IPS DF 6.9 (cell line): ENCODE measurements around the gene LCN2.
A peak's percentile ranks its signal among the peaks of the same experiment; 100 is the strongest.

Source experiments
- DNase-seq: peaks from one replicate; pipeline ENCODE4 v3.0.0-alpha.2; 2013; ENCODE audit warnings: low read depth, low spot score
- H3K27ac ChIP-seq: one replicate; pipeline ENCODE4 v1.5.1; 2013; ENCODE audit warnings: low read length, control low read depth
- H3K27me3 ChIP-seq: 2 replicates; pipeline ENCODE4 v1.6.1; 2013; ENCODE audit warnings: mild to moderate bottlenecking, low read length; ENCODE audit not compliant: control insufficient read depth, insufficient read depth
- H3K36me3 ChIP-seq: 2 replicates; pipeline ENCODE4 v1.6.1; 2013; ENCODE audit warnings: low read length; ENCODE audit not compliant: control insufficient read depth, insufficient read depth
- H3K4me1 ChIP-seq: 2 replicates; pipeline ENCODE4 v1.6.1; 2013; ENCODE audit warnings: low read length; ENCODE audit not compliant: control insufficient read depth, insufficient read depth
- H3K4me3 ChIP-seq: 2 replicates; pipeline ENCODE4 v1.5.1; 2013; ENCODE audit warnings: mild to moderate bottlenecking, low read length
- H3K9me3 ChIP-seq: 2 replicates; pipeline ENCODE4 v1.6.1; 2013; ENCODE audit warnings: low read length, inconsistent platforms; ENCODE audit not compliant: control insufficient read depth, insufficient read depth
- WGBS: extraction: QIAGEN DNeasy Blood & Tissue Kit; methylation state at CpG from one replicate; pipeline ENCODE4 v1.1.7; 2013; ENCODE audit warnings: mixed read lengths, missing lambda C conversion rate; ENCODE audit not compliant: insufficient read length, insufficient coverage; 5-methylcytosine and 5-hydroxymethylcytosine counted together

The LCN2 gene

DNA sequence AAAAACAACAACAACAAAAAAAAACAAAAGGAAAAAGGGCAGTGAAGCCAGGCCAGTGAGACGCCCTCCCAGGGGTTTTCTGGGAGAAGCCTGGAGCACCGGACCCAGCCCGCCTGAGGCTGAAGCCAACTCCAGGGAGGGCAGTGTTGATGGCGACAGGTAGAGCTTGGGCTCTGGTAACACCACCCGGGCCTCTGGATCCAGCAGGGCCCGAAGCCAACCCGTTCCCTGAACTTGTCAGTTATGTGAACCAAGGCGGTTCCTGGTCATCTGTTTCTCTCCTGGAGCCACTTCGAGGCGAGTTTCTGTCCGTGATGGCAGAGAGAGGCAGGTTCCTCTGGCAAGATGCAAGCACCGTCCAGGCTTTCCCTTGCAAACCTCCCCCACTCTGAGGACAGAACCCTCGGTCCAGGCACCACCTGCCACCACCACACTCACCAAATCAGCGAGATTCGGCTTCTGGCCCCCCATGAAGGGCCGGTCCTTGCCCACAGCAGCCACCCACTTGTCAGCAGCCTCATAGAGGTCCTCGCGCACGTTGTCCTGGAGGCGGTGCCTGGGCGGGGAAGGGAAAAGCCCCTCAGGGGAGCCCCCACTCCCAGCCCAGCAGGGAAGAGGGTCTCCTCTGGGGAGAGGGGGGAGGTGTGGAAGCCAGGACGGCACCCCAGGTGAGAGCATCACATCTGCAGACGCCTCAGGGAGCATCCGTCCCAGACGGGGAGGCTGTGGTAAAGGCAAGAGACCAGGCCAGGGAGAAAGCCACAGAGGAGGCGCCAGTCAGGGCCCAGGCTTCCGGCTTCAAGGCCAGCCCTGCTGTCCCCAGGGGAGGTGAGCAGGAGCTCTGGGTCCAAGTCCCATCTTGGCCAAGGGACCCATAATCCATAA, 27.1 kb upstream of the LCN2 start:
- Histone ChIP-seq H3K9me3 (no peaks in the 10 kb centered on the region), H3K36me3 (peaks cover 37% of the 10 kb centered on the region), H3K4me3 (no peak overlapping the region), H3K27ac (no peak overlapping the region), H3K4me1 (peaks cover 5% of the 10 kb centered on the region), H3K27me3 (no peaks in the 10 kb centered on the region)
- no peak for DNase-seq
- no CpG with 5 or more reads among the region's 27 CpGs for WGBS

- no peak overlapping the region for H3K27ac ChIP-seq
- DNase-seq = no peak
- no peak overlapping the region for H3K4me3 ChIP-seq
- H3K27me3 ChIP-seq = no peaks in the 10 kb centered on the region
- peaks cover 5% of the 10 kb centered on the region for H3K4me1 ChIP-seq
- no peaks in the 10 kb centered on the region for H3K9me3 ChIP-seq
- WGBS = no CpG with 5 or more reads among the region's 24 CpGs
- H3K36me3 ChIP-seq = peaks cover 37% of the 10 kb centered on the region
These were observed 26.5 kb upstream of the LCN2 start for GRCh38 chr9:128122809-128123175.

DNA sequence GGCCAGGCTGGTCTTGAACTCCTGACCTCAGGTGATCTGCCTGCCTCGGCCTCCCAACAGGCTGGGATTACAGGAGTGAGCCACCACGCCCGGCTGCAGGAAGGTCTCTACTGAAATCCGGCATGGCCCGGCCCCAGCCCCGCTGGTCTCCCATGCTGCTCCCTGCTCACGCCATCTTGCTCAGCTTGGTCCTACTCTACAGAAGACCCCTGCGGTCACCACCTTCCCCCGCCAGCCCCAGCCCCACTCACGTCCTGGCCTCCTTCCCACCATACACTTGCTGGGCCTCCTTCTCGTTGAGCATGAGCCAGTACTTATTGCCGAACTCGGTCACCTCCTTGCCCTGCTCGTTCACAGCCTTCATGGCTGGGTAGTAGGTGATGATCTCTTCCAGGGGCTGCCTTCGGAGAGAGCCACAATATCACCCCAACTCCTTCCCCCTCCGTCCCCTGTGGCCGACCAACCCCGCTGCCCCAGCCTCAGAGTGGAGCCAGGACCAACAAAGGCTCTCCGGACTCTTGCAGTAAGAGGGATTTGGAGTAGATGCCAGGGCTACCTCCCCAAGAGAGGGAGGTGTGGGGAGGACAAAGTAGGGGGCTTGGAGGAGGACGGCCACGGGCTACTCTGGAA, 25.7 kb upstream of the LCN2 start:
- H3K27ac ChIP-seq = no peak overlapping the region
- H3K36me3 ChIP-seq = peaks cover 37% of the 10 kb centered on the region
- H3K4me1 ChIP-seq = peaks cover 3% of the 10 kb centered on the region; the same call in 1 of the 2 replicates
- no peaks in the 10 kb centered on the region for H3K9me3 ChIP-seq
- DNase-seq = no peak
- no peak overlapping the region for H3K4me3 ChIP-seq
- H3K27me3 ChIP-seq = no peaks in the 10 kb centered on the region
- WGBS = no CpG with 5 or more reads among the region's 21 CpGs

DNA sequence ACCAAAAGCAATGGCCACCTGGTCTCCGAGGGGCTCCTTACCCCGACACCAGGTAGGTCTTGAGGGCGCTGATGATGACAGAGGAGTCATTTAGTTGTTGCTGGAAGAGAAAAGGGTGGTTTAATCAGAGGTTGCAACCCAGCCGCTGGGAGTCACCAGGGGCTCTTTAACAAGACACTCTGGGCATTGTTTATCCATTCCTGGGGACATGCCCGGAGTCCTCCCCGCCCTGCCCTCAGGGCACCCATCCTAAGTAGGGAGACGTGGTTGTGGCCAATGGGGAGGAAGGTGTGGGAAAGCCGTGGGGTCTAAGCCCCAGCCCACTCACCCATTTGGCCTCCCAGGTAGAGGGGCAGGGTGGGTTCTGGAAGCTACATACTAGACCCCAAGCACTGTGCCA, 24.8 kb upstream of the LCN2 start:
- Histone ChIP-seq H3K9me3 (no peaks in the 10 kb centered on the region), H3K27ac (no peak overlapping the region), H3K27me3 (no peaks in the 10 kb centered on the region), H3K4me1 (peaks cover 3% of the 10 kb centered on the region; the same call in 1 of the 2 replicates), H3K4me3 (no peak overlapping the region), H3K36me3 (peaks cover 37% of the 10 kb centered on the region)
- WGBS = no CpG with 5 or more reads among the region's 8 CpGs
- DNase-seq = no peak

GRCh38 chr9:128124873-128125579, 24.2 kb upstream of the LCN2 start:
- peak; percentile 54 for DNase-seq
- H3K4me3 ChIP-seq = no peak overlapping the region
- no peaks in the 10 kb centered on the region for H3K9me3 ChIP-seq
- H3K36me3 ChIP-seq = peaks cover 37% of the 10 kb centered on the region
- H3K27me3 ChIP-seq = no peaks in the 10 kb centered on the region
- H3K27ac ChIP-seq = no peak overlapping the region
- no CpG with 5 or more reads among the region's 16 CpGs for WGBS
- H3K4me1 ChIP-seq = peaks cover 3% of the 10 kb centered on the region; the same call in 1 of the 2 replicates

DNA sequence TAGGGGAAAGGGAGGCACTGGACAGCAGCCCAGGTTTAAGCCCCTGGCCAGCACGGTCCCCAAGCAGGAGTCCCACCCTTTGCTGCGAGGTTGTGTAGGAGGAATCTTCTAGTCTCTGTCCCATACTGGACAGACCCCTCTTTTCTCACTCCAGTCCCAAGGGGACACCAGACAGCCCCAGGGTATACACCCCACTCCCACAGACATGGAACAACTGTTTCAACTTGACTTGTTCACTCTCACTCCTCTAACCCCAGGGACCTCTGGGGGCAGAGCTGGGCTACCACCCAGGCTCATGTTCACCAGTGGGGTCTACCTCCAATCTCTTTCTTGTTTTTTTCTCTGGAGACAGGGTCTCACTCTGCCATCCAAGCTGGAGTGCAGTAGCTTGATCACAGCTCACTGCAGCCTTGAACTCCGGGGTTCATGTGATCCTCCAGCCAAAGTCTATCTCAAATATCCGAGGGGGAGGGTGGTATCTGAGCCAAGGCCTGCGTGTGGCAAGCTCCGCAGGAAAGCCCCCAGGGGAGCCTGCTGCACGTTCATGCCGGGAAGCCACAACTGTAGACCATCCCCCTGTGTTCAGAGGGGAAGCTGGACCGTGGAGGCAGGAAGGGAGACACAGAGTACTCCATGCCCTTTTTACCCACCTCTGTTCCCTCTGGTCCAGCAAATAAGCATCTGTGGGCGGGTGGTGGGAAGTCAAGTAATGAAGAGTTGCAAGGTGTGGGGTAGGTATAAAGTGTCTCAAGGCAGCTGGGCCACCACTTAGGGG, 23.5 kb upstream of the LCN2 start:
- Histone ChIP-seq H3K27me3 (no peaks in the 10 kb centered on the region), H3K27ac (no peak overlapping the region), H3K9me3 (no peaks in the 10 kb centered on the region), H3K4me3 (no peak overlapping the region), H3K4me1 (peaks cover 3% of the 10 kb centered on the region; the same call in 1 of the 2 replicates), H3K36me3 (peaks cover 32% of the 10 kb centered on the region)
- no CpG with 5 or more reads among the region's 10 CpGs for WGBS
- no peak for DNase-seq

- DNase-seq = peak; percentile 31
- Histone ChIP-seq H3K4me3 (peak within 1 kb of the TSS; percentile 98), H3K9me3 (no peaks in the 10 kb centered on the region), H3K36me3 (peaks cover 18% of the 10 kb centered on the region), H3K4me1 (peaks cover 3% of the 10 kb centered on the region; the same call in 1 of the 2 replicates), H3K27ac (no peak within 1 kb of the TSS), H3K27me3 (no peaks in the 10 kb centered on the region)
- WGBS = no CpG with 5 or more reads among the region's 56 CpGs
These were observed 21.7 kb upstream of the LCN2 start, which contains the start of gene PTGES2 for GRCh38 chr9:128127568-128127989. Gene PTGES2 (minus strand): TSS chr9:128127729. CDS start chr9:128127717, 12 bp downstream.

- Histone ChIP-seq H3K36me3 (peaks cover 13% of the 10 kb centered on the region), H3K4me1 (peaks cover 3% of the 10 kb centered on the region; the same call in 1 of the 2 replicates), H3K27me3 (no peaks in the 10 kb centered on the region), H3K4me3 (peak overlapping the region; percentile 98), H3K27ac (no peak overlapping the region), H3K9me3 (no peaks in the 10 kb centered on the region)
- peak; percentile 73 for DNase-seq
- WGBS = no CpG with 5 or more reads among the region's 82 CpGs
These were observed 21.0 kb upstream of the LCN2 start for GRCh38 chr9:128127990-128128835.

DNA sequence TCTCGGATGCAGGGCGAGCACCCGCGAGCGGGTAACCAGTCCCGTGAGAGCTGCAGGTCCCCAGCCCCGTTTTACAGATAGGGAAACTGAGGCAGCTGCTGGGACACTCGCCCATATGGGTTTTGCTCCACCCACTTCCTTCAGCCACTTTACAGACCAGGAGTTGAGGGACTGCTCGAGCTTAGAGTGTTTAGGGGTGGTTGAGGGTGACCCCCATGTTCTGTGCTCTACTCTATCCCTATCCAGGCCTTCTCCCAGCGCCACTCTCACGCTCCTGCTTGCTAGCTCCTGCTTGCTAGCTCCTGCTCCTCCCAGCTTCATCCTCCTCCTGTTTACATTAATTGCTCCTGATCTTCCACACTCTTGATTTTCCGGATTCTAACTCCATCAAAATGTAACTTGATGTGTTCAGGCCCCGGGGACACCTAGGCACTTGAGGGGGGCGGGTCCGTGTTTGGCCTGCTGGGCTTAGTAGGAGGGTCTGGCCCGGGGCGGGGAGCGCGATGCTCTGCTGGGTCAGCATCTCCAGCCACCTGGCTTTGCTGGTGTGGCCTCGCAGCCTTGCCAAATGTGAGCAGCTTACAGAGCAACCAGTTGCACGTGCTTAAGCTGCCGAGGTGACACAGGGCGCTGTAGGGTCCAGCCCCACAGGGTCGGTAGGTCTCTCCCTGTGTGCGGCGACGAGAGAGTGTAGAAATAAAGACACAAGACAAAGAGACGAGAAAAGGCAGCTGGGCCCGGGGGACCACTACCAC, 20.2 kb upstream of the LCN2 start:
- no peaks in the 10 kb centered on the region for H3K27me3 ChIP-seq
- peak overlapping the region; percentile 98 for H3K4me3 ChIP-seq
- DNase-seq = no peak
- peaks cover 3% of the 10 kb centered on the region; the same call in 1 of the 2 replicates for H3K4me1 ChIP-seq
- H3K27ac ChIP-seq = no peak overlapping the region
- no CpG with 5 or more reads among the region's 29 CpGs for WGBS
- no peaks in the 10 kb centered on the region for H3K9me3 ChIP-seq
- H3K36me3 ChIP-seq = 0 out of 2 replicates have a peak, but pooled peaks cover 7% of the 10 kb centered on the region
